NCI-H748 (cell line): Measurements from ENCODE around the gene CDH15.
A peak's percentile ranks its signal among the peaks of the same experiment; 100 is the strongest.
"Not testable (repeated sequence)": the region's sequence is repeated elsewhere in the genome, so short reads cannot be mapped to it uniquely, and the experiment has no call there.

Source experiments
- DNase-seq: peaks from one replicate; lab custom pipeline; 2025; ENCODE audit not compliant: unreplicated experiment; lab: John Stamatoyannopoulos, UW

Gene CDH15

DNA sequence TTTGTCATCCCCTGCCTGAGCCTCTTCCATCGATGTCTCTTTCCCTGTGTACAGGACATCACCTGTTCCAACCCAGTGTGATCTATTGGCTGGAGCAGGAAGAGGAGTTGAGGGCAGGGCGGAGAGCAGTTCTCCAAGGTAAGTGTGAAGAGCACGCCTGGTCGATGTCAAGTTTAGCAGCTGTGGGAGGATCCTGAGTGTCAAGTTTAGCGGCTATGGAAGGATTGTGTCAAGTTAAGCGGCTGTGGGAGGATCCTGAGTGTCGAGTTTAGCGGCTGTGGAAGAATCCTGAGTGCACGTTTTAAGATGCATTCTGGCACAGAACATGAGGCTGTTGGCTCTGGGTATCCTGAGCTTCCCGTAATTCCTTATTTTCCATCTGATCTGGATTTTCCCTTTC lies 53.1 kb downstream of the CDH15 start:
- DNase-seq = no peak

DNA sequence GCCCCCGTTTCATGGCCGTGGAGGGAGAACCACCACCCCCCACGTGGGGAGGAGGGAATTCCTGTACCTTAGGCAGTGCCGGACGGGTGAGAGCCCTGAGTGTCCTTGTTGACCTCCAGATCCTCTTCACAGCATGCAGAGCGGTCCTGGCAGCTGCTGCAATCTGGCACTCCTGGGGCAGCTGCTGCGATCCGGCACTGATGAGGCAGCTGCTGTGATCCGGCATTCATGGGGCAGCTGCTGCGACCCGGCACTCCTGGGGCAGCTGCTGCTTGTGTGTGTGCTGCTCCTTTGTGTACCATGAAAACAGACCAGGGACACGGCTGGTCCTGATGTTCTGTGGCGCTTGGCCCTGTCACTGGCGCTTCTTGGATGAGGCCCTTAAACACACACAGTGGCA lies 58.7 kb downstream of the CDH15 start:
- peak; percentile 20 for DNase-seq

DNA sequence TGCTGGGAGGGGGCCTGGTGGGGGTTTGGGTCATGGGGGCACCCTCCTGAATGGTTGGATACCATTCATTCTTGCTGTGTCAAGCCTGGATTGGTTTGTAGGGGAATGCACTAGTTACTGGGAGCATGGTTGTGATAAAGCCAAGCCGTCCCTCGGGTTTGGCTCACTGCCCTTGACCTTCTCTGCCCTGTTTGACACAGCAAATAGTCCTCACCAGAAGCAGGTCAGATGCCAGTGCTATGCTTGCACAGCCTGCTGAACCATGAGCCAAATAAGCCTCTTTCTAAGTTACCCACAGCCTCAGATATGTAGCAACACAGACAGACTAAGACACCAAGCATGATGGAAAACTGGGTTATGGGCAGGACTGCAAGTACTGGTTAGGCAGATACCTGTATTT lies 60.6 kb downstream of the CDH15 start:
- no peak for DNase-seq

DNA sequence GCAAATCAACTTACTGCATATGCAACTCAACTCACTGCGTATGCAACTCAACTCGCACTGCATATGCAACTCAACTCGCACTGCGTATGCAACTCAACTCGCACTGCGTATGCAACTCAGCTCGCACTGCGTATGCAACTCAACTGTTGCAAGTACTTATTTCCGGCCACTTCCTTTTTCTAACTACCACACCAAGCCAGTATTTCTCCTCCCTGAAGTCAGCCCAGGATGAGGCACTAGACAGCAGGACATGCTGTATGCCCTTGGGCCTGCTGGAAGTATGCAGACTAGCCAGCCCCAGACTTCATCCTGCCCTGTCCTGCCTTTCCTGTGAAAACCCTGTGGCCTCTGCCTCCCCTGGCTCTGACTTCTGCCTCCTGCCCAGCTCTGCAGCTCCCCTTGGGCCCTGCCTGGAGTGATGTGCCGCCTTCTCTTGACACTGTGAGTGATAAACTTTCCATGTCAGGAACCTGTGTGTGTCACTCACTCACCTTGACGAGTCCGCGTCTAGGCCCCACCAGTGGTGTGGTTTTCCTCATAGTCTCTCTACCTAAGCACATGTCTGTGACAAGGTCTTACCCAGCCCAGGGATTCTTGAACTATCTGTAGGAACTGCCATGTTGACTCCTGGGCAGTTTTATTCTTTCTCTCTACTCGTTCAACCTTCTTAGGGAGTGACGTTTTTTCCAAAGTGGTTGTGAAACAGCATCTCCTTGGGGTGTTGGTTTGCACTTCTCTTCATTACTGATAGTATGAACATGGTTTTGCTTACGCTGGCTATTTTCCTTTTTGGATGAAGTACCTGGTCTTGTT lies 62.3 kb downstream of the CDH15 start:
- no peak for DNase-seq

DNA sequence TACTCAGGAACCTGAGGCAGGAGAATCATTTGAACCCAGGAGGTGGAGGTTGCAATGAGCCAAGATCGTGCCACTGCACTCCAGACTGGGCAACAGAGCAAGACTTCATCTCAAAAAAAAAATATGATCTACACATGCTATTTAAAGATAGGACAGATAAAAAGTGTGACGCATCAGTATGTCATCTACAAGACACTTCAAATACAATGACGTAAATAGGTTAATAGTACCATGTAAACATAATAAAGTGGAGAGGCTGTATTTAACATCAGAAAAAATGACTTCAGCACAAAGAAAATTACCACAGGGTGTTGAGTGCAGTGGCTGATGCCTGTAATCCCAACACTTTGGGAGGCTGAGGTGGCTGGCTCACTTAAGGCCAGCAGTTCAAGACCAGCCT lies 66.2 kb downstream of the CDH15 start:
- no peak for DNase-seq

DNA sequence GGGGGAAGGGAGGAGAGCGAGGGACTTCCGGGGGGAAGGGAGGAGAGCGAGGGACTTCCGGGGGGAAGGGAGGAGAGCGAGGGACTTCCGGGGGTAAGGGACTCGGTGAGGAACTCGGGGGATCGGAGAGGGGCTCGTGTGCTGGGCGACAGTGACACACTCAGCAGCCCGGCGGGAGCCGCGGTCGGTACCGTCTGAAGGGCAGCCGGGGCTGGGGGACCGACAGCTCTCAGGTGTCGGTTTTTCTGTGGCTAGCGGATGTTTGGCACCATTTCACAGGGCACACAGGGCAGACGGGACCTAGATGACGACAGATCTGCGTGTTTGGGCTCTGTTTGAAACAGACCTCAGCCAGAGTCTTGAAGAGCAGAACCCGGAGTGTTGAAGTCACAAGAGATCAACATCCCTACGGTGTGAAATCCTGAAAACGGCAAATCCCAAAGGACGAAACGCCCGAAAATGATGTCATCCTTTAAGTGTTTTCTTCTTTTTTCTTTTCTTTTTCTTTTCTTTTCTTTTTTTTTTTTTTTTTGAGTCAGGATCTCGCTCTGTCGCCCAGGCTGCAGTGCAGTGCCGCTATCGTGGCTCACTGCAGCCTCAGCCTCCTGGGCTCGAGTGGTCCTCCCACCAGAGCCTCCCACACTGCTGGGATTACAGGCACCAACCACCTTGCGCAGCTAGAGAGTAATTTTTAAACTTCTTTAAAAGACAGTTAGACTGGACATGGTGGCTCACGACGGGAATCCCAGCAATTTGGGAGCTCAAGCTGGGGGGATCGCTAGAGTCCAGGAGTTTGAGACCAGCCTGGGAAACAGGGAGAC lies 69.8 kb downstream of the CDH15 start:
- DNase-seq = peak; percentile 71

DNA sequence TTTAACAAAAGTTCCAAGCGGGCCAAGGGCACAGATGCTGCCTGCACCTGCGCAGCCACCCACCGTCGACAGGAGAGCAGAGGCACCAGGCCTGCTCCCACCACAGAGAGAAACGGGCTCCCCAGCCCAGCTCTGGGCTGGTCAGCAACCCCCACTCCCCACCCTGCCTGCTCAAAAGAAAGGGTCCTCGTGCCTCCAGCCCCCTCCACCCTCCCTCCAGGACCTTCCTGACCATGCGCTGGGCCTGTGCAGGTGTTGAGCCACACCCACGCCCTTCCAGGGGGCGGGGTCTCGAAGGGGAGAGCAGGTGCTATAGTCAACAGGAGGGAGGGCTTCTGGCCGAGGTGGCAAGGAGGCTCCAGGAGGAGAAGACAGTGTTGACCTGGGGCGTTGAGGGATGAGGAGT lies 71.2 kb downstream of the CDH15 start:
- DNase-seq = peak; percentile 56

DNA sequence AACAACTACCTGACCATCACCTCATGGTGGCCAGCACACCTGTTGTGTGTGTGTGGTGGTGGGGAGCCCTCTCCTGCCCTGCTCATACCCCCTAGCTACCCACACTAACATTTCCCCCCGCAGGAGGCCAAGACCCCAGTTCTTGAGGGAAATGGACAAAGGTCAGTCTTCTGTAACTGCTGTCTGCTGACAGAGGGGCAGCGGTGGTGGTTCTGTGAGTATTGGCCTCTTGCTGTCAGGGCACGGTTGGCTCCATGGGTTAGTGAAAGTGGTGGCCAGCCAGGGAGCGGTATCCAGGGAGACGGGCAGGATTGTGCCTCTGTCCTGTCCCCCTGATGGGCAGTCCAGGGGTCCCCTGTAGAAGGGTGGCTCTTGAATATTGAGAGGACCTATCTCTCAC lies 72.1 kb downstream of the CDH15 start:
- no peak for DNase-seq

DNA sequence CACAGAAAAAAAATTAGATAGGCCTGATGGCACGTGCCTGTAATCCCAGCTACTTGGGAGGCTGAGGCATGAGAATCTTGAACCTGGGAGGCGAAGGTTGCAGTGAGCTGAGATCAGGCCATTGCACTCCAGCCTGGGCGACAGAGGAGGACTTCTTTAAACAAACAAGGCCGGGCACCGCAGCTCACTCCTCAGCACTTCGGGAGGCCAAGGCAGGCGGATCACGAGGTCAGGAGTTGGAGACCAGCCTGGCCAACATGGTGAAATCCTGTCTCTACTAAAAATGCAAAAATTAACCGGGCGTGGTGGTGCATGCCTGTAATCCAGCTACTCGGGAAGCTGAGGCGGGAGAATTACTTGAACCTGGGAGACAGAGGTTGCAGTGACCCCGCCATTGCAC lies 72.7 kb downstream of the CDH15 start:
- not testable (repeated sequence) for DNase-seq

DNA sequence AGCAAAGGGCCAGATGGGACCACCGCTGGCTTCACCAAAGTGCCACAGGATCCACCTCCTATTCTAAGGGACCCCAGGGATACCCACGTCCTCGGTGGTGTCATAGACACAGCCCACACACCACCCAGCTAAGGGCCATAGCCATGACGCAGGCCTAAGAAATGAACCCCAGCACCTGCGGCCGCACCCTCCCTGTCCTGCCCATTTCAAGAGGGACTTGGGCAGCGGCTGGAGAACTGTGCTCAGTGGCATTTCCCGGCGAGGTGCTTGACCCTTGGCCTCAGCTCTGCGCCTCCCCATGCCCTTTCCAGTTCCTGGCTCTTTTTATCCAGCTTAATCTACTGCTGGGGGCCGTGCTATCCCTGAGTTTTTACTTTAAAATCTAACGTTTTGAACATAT lies 73.2 kb downstream of the CDH15 start:
- DNase-seq = no peak
